Measurements from ENCODE around the gene MBD5. TPM values are rescaled to one million over a fixed set of nuclear protein-coding genes. Genes with fewer than 3 reads are reported as not detected.

Gene MBD5
- total RNA-seq, 6 experiments from 2014 or later = 7.9 to 15.6 (median 11.9) TPM

- intact Hi-C loops (cut with DNase I) = no loop called here
- Histone ChIP-seq H3K4me1 (no peaks in the 10 kb centered on the region), H3K4me3 (no peak overlapping the region), H3K27ac (no peak overlapping the region), H3K27me3 (no peaks in the 10 kb centered on the region), H3K36me3 (no peaks in the 10 kb centered on the region), H3K9me3 (no peaks in the 10 kb centered on the region)
- ATAC-seq (no peak), DNase-seq (no peak)
- WGBS (ENCODE audit: insufficient coverage, low coverage, low lambda C conversion rate, missing lambda C conversion rate) = 64% methylated on average over 2 of the region's 2 CpGs
- TF ChIP-seq POLR2A (IDR thresholded peaks at IDR 0.05) = no peak
- TF ChIP-seq, protein P1, sequence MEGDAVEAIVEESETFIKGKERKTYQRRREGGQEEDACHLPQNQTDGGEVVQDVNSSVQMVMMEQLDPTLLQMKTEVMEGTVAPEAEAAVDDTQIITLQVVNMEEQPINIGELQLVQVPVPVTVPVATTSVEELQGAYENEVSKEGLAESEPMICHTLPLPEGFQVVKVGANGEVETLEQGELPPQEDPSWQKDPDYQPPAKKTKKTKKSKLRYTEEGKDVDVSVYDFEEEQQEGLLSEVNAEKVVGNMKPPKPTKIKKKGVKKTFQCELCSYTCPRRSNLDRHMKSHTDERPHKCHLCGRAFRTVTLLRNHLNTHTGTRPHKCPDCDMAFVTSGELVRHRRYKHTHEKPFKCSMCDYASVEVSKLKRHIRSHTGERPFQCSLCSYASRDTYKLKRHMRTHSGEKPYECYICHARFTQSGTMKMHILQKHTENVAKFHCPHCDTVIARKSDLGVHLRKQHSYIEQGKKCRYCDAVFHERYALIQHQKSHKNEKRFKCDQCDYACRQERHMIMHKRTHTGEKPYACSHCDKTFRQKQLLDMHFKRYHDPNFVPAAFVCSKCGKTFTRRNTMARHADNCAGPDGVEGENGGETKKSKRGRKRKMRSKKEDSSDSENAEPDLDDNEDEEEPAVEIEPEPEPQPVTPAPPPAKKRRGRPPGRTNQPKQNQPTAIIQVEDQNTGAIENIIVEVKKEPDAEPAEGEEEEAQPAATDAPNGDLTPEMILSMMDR (IDR thresholded peaks at IDR 0.05) = no peak
These were observed 473.1 kb downstream of the MBD5 start for GRCh38 chr2:148493822-148494563.

DNA sequence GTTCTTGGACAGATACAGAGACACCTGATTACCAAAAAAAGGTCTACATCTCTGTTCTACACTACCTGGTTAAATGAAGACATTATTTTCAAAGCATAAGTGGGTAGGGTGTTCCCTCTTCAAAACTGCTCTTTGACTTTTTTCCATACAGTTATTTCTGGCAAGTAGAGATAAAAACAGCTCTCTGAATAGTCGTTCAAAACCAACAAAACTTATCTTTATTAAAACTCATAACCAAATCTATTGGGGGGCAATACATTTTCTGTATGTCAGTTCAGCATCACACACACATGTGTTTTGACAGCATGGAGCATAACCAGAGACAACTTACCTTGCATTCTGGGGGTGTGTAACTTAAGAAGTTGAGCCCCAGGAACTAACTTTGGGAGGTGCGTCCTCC lies 474.7 kb downstream of the MBD5 start:
- Histone ChIP-seq H3K36me3 (no peaks in the 10 kb centered on the region), H3K27me3 (no peaks in the 10 kb centered on the region), H3K27ac (no peak overlapping the region), H3K4me1 (no peaks in the 10 kb centered on the region), H3K4me3 (no peak overlapping the region), H3K9me3 (no peaks in the 10 kb centered on the region)
- ATAC-seq = no peak
- TF ChIP-seq POLR2A (IDR thresholded peaks at IDR 0.05) = no peak
- TF ChIP-seq, protein P1 (IDR thresholded peaks at IDR 0.05) = no peak
- intact Hi-C loops (cut with DNase I) = no loop called here
- DNase-seq = no peak
- WGBS (ENCODE audit: insufficient coverage, low coverage, low lambda C conversion rate, missing lambda C conversion rate) = 63% methylated on average over 2 of the region's 2 CpGs

- Histone ChIP-seq H3K4me1 (no peaks in the 10 kb centered on the region), H3K9me3 (no peaks in the 10 kb centered on the region), H3K27me3 (no peaks in the 10 kb centered on the region), H3K4me3 (no peak overlapping the region), H3K36me3 (no peaks in the 10 kb centered on the region), H3K27ac (no peak overlapping the region)
- TF ChIP-seq, protein P1 (IDR thresholded peaks at IDR 0.05) = no peak
- no peak for TF ChIP-seq POLR2A (IDR thresholded peaks at IDR 0.05)
- WGBS (ENCODE audit: insufficient coverage, low coverage, low lambda C conversion rate, missing lambda C conversion rate) = 25% methylated on average over 1 of the region's 1 CpG
- DNase-seq (no peak), ATAC-seq (no peak)
- intact Hi-C loops (cut with DNase I) = no loop called here
These were observed 480.7 kb downstream of the MBD5 start for GRCh38 chr2:148501545-148501944.

DNA sequence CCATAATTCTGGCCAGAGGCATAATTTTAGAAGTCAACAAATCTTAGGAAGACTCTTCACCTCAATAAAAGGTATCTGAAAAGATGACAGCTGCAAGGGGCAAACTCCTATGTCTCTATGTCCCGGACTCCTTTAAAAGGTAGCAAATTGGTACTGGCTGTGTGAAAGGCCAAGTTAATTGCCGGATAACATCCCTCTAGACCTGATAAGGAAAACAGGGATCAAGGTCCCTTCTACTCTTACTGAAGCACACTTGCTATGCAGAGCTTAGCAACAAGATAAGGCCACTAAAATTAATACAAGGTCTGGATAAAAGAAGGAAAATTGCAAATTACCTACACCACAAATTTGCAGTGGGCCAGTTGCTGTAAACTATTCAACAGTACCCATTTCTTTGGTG lies 482.6 kb downstream of the MBD5 start:
- Histone ChIP-seq H3K4me1 (no peaks in the 10 kb centered on the region), H3K4me3 (no peak overlapping the region), H3K9me3 (no peaks in the 10 kb centered on the region), H3K27me3 (no peaks in the 10 kb centered on the region), H3K27ac (no peak overlapping the region), H3K36me3 (no peaks in the 10 kb centered on the region)
- TF ChIP-seq, protein P1 (IDR thresholded peaks at IDR 0.05) = no peak
- TF ChIP-seq POLR2A (IDR thresholded peaks at IDR 0.05) = no peak
- 83% methylated on average over 2 of the region's 2 CpGs for WGBS (ENCODE audit: insufficient coverage, low coverage, low lambda C conversion rate, missing lambda C conversion rate)
- no peak for DNase-seq
- no peak for ATAC-seq
- intact Hi-C loops (cut with DNase I) = no loop called here
